Cardiac atrium fibroblast (primary cell): ENCODE data around the gene TNFRSF21. TPM values are rescaled to one million over a fixed set of nuclear protein-coding genes. Genes with fewer than 3 reads are reported as not detected.

ENCODE experiments used
- total RNA-seq: library from RNA; depleted of rRNA; stranded (reverse); fragments of >200 nt; gene quantifications from 2 replicates; pipeline ENCODE4 v1.2.3, GENCODE V29; 2015

TNFRSF21 gene
- 29.8 and 44.2 TPM in 2 replicates for total RNA-seq

GRCh38 chr6:47309291-47310130 lies at the start of gene TNFRSF21:
TNFRSF21 (minus strand) TSS chr6:47309905; CDS start chr6:47309511, 394 bp downstream.

Other genes with a start within 250 kb of the TNFRSF21 start
- gene CD2AP, start 167.9 kb upstream of the TNFRSF21 start, total RNA-seq = 10.7 and 12.8 TPM in 2 replicates